HG03108 (cell line): ENCODE measurements around the gene AKR1C1.
"Not testable (repeated sequence)": the region's sequence is repeated elsewhere in the genome, so short reads cannot be mapped to it uniquely, and the experiment has no call there.

Source experiments
- ATAC-seq: cut with Tn5 transposase; IDR thresholded peaks from one replicate; pipeline ENCODE4 v1.9.1; 2021; ENCODE audit warnings: moderate library complexity; ENCODE audit not compliant: unreplicated experiment

AKR1C1 gene

GRCh38 chr10:5013385-5013784 lies 50.2 kb downstream of the AKR1C1 start:
- no peak for ATAC-seq

- ATAC-seq = not testable (repeated sequence)
Measured at GRCh38 chr10:5014200-5014910, 51.1 kb downstream of the AKR1C1 start.

DNA sequence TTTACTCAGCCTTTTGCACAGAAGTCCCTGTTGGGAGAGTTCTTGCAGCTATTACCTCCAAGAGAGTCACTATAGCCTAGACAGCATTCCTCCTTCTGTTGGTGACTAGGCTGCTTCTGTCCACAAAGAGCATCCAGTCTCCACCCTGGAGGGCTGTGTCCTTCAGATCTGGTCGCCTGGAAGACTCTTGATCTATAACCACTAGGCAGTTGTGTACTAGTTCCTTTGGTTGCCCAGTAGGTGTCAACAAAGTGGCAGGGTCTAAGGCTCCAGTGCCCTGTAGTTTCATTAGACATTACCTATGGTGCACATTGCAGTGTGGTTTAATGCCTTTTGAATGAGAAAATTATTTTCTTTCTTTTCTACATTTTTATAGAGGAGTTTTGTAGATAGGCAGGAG lies 51.7 kb downstream of the AKR1C1 start:
- ATAC-seq = no peak

- ATAC-seq = no peak
Measured at GRCh38 chr10:5018134-5018533, 54.9 kb downstream of the AKR1C1 start.

GRCh38 chr10:5018671-5019277 lies 55.6 kb downstream of the AKR1C1 start:
- not testable (repeated sequence) for ATAC-seq

- not testable (repeated sequence) for ATAC-seq
Measured at GRCh38 chr10:5019770-5020612, 56.8 kb downstream of the AKR1C1 start.

GRCh38 chr10:5021624-5022290 lies 58.5 kb downstream of the AKR1C1 start:
- ATAC-seq = not testable (repeated sequence)

- no peak for ATAC-seq
Measured at GRCh38 chr10:5023177-5023805, 60.1 kb downstream of the AKR1C1 start.

DNA sequence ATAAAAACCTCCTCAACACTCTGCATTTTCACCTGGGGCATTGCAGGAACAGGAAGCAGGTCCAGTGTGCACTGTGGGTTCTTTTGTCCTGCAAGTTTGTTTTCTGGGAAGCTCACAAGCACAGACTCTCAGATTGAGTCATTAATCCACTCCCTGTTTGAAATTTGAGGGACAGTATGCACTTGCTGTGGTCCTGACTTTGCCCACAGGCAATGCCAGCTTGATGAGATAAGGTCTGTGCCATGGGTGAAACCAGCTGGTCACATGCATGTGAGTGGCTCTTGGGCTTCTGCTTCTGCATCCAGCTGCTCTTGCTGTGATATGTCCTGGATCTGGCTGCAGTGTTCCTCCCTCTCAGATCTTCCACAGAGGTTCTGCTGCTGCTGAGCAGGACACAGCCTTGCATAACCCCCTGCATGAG lies 62.3 kb downstream of the AKR1C1 start:
- not testable (repeated sequence) for ATAC-seq

- ATAC-seq = no peak
Measured at GRCh38 chr10:5030989-5031388, 67.8 kb downstream of the AKR1C1 start.

- not testable (repeated sequence) for ATAC-seq
Measured at GRCh38 chr10:5031588-5031987, 68.4 kb downstream of the AKR1C1 start.

DNA sequence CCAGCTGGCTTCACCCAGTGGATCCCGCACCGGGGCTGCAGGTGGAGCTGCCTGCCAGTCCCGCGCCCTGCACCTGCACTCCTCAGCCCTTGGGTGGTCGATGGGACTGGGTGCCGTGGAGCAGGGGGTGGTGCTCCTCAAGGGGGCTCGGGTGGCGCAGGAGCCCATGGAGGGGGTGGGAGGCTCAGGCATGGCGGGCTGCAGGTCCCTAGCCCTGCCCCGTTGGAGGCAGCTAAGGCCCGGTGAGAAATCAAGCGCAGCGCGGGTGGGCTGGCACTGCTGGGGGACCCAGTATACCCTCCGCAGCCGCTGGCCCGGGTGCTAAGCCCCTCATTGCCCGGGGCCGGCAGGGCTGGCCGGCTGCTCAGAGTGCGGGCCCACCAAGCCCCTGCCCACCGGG lies 69.2 kb downstream of the AKR1C1 start:
- not testable (repeated sequence) for ATAC-seq
